Stimulated activated CD8-positive, alpha-beta memory T cell treated with anti-CD3 and anti-CD28 coated beads, Interleukin-2, amount 100 ng/mL, for 1 hour (primary cell): ENCODE data around the gene RITA1.

Experiments
- DNase-seq, 2 donors: peaks; one replicate each; pipeline ENCODE4 v3.0.0-alpha.2; 2020; ENCODE audit warnings: low read depth in 2 of 2

The RITA1 gene

GRCh38 chr12:113154351-113154973 is 31.1 kb upstream of the RITA1 start:
- no peak for DNase-seq

- DNase-seq = no peak
Measured at GRCh38 chr12:113155060-113155459, 30.5 kb upstream of the RITA1 start.

- no peak for DNase-seq
Measured at GRCh38 chr12:113155646-113156045, 29.9 kb upstream of the RITA1 start.

- DNase-seq = no peak
Measured at GRCh38 chr12:113157218-113157859, 28.2 kb upstream of the RITA1 start.

GRCh38 chr12:113158439-113159203 is 26.9 kb upstream of the RITA1 start:
- DNase-seq = no peak

GRCh38 chr12:113159937-113160336 is 25.6 kb upstream of the RITA1 start:
- DNase-seq = no peak

GRCh38 chr12:113161415-113162016 is 24.0 kb upstream of the RITA1 start:
- DNase-seq = no peak

GRCh38 chr12:113162102-113163029 is 23.2 kb upstream of the RITA1 start:
- no peak for DNase-seq

- DNase-seq = no peak
Measured at GRCh38 chr12:113163030-113163360, 22.5 kb upstream of the RITA1 start.

- DNase-seq = no peak
Measured at GRCh38 chr12:113164014-113164413, 21.5 kb upstream of the RITA1 start.

GRCh38 chr12:113165521-113166450 is 19.7 kb upstream of the RITA1 start:
- DNase-seq = no peak

- DNase-seq = no peak
Measured at GRCh38 chr12:113167868-113168267, 17.7 kb upstream of the RITA1 start.

- no peak for DNase-seq
Measured at GRCh38 chr12:113169697-113170096, 15.8 kb upstream of the RITA1 start.

- DNase-seq = no peak
Measured at GRCh38 chr12:113170457-113170856, 15.1 kb upstream of the RITA1 start.

- DNase-seq = no peak
Measured at GRCh38 chr12:113170926-113171325, 14.6 kb upstream of the RITA1 start.

- DNase-seq = no peak
Measured at GRCh38 chr12:113171543-113171942, 14.0 kb upstream of the RITA1 start.

- no peak for DNase-seq
Measured at GRCh38 chr12:113172185-113172584, 13.3 kb upstream of the RITA1 start.

GRCh38 chr12:113173081-113173698 is 12.3 kb upstream of the RITA1 start:
- no peak for DNase-seq

- DNase-seq = peak; percentile 52 to 56
Measured at GRCh38 chr12:113174461-113175384, 10.8 kb upstream of the RITA1 start.
